Measurements from ENCODE around the gene C13orf42.

The C13orf42 gene

GRCh38 chr13:51045451-51045850, 65.6 kb downstream of the C13orf42 start:
- no peak overlapping the region for H3K4me3 ChIP-seq (ENCODE audit: low read depth, low read length)
- TF ChIP-seq, protein P1, sequence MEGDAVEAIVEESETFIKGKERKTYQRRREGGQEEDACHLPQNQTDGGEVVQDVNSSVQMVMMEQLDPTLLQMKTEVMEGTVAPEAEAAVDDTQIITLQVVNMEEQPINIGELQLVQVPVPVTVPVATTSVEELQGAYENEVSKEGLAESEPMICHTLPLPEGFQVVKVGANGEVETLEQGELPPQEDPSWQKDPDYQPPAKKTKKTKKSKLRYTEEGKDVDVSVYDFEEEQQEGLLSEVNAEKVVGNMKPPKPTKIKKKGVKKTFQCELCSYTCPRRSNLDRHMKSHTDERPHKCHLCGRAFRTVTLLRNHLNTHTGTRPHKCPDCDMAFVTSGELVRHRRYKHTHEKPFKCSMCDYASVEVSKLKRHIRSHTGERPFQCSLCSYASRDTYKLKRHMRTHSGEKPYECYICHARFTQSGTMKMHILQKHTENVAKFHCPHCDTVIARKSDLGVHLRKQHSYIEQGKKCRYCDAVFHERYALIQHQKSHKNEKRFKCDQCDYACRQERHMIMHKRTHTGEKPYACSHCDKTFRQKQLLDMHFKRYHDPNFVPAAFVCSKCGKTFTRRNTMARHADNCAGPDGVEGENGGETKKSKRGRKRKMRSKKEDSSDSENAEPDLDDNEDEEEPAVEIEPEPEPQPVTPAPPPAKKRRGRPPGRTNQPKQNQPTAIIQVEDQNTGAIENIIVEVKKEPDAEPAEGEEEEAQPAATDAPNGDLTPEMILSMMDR (IDR thresholded peaks at IDR 0.05; ENCODE audit: borderline replicate concordance, insufficient read depth, low read depth, low read length): no peak

- no peak overlapping the region for H3K4me3 ChIP-seq (ENCODE audit: low read depth, low read length)
- TF ChIP-seq, protein P1 (IDR thresholded peaks at IDR 0.05; ENCODE audit: borderline replicate concordance, insufficient read depth, low read depth, low read length): no peak
These were observed 66.9 kb downstream of the C13orf42 start for GRCh38 chr13:51044023-51044665.

DNA sequence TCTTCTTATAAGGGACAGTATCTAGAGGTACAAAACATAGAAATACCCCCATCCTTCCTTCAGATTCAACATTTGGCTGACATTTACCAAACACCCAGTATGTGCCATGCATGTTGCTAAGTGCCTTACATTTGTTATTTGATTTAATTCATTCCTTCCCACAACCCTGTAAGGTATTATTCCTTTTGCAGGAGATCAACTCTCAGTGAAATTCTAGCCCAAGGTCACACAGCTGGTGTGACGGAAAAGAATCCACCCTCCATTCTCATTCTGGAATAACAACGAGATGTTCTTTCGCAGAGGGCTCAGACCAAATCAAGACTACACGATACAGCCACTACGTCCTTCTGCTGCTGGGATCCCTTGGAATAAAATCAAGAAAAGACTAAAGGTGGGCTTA, 67.8 kb downstream of the C13orf42 start:
- TF ChIP-seq, protein P1 (IDR thresholded peaks at IDR 0.05; ENCODE audit: borderline replicate concordance, insufficient read depth, low read depth, low read length): no peak
- H3K4me3 ChIP-seq (ENCODE audit: low read depth, low read length): no peak overlapping the region

DNA sequence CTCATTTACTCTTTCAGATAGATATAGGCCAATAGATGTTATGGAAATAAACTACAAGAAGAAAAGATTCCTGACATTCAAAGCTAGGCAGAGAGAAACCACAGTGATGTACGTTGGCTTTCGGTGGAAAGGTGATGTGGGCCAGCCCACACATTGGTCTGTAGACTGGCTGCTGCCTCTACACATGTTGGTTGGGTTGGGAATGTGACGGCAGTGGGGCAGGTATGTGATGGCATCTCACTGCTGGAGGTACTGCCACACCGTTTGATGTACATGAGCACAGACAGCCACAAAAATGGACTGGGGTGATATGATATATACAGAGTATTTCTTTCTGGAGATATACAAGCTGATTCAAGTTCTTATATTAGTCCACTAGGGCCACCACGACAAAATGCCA, 69.4 kb downstream of the C13orf42 start:
- TF ChIP-seq, protein P1 (IDR thresholded peaks at IDR 0.05; ENCODE audit: borderline replicate concordance, insufficient read depth, low read depth, low read length): no peak
- H3K4me3 ChIP-seq (ENCODE audit: low read depth, low read length): no peak overlapping the region

DNA sequence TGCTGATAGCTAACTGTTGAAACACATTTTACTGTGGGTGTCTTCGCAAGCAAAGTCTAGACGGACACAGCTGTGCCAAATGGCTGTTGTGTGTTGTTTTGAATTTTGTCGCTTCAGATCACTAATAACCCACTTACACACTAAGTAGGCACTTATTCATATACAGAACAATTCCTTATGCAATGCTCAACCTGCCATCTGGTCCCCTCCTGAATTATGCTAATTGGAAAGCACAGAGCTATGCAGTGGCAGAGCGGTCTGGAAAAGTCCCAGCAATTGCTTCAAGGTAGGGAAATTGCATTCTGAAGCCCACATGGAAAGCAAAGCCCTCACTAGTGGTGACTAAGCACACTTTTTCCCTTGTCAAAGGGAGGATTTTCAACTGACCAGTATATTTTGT, 69.9 kb downstream of the C13orf42 start:
- TF ChIP-seq, protein P1 (IDR thresholded peaks at IDR 0.05; ENCODE audit: borderline replicate concordance, insufficient read depth, low read depth, low read length): no peak
- H3K4me3 ChIP-seq (ENCODE audit: low read depth, low read length): no peak overlapping the region

GRCh38 chr13:51040431-51040830, 70.6 kb downstream of the C13orf42 start:
- TF ChIP-seq, protein P1 (IDR thresholded peaks at IDR 0.05; ENCODE audit: borderline replicate concordance, insufficient read depth, low read depth, low read length): no peak

GRCh38 chr13:51036418-51036817, 74.7 kb downstream of the C13orf42 start:
- TF ChIP-seq, protein P1 (IDR thresholded peaks at IDR 0.05; ENCODE audit: borderline replicate concordance, insufficient read depth, low read depth, low read length): no peak
- H3K4me3 ChIP-seq (ENCODE audit: low read depth, low read length): no peak overlapping the region

More at GRCh38 chr13:51040431-51040830, 70.6 kb downstream of the C13orf42 start:
- no peak overlapping the region for H3K4me3 ChIP-seq (ENCODE audit: low read depth, low read length)

Data from GM12875 (cell line).